Spleen (tissue), 11 donors: Measurements from ENCODE around the gene BRCA2. TPM values are rescaled to one million over a fixed set of nuclear protein-coding genes. Genes with fewer than 3 reads are reported as not detected.

Experiments
- DNase-seq: peaks from one replicate; pipeline ENCODE4 v3.0.0-alpha.2; 2020
- H3K27ac ChIP-seq, 8 donors: fragments of 200-600 bp; sonication (generic) in 7 of 8; 1 replicate in 4 of 8; 2 replicates in 4 of 8; pipeline versions ENCODE4 v1.5.0 to v1.8.0; 2016 to 2021; ENCODE audit warnings: inconsistent platforms in 4 of 8, mild to moderate bottlenecking in 4 of 8, moderate library complexity in 1 of 8
- H3K27me3 ChIP-seq, 7 donors: fragments of 200-600 bp; sonication (generic) in 6 of 7; replicated peaks in 1 of 7; 1 replicate in 4 of 7; 2 replicates in 3 of 7; pipeline versions ENCODE4 v1.5.0 to v1.8.0; 2016 to 2021; ENCODE audit warnings: inconsistent platforms in 3 of 7, mild to moderate bottlenecking in 1 of 7
- H3K36me3 ChIP-seq, 6 donors: fragments of 200-600 bp; sonication (generic) in 5 of 6; 1 replicate in 4 of 6; 2 replicates in 2 of 6; pipeline versions ENCODE4 v1.5.0 to v1.8.0; 2016 to 2021; ENCODE audit warnings: inconsistent platforms in 2 of 6
- H3K4me1 ChIP-seq, 6 donors: fragments of 200-600 bp; sonication (generic) in 5 of 6; 1 replicate in 3 of 6; 2 replicates in 3 of 6; pipeline versions ENCODE4 v1.5.0 to v1.8.0; 2016 to 2021; ENCODE audit warnings: inconsistent platforms in 3 of 6
- H3K4me3 ChIP-seq, 8 donors: fragments of 200-600 bp; sonication (generic) in 7 of 8; 1 replicate in 4 of 8; 2 replicates in 4 of 8; pipeline versions ENCODE4 v1.5.0 to v1.8.0; 2016 to 2021; ENCODE audit warnings: inconsistent platforms in 4 of 8, mild to moderate bottlenecking in 4 of 8, moderate library complexity in 2 of 8
- H3K9me3 ChIP-seq, 8 donors: fragments of 200-600 bp; sonication (generic) in 7 of 8; 1 replicate in 4 of 8; 2 replicates in 4 of 8; pipeline versions ENCODE4 v1.5.0 to v1.8.0; 2016 to 2021; ENCODE audit warnings: inconsistent platforms in 4 of 8
- CTCF ChIP-seq, 11 experiments: fragments of 200-600 bp in 7 of 11; fragments of 450-650 bp in 4 of 11; sonication (generic) in 4 of 11; IDR thresholded peaks in 8 of 11; conservative IDR thresholded peaks in 3 of 11; 1 replicate in 7 of 11; 2 replicates in 4 of 11; pipeline versions ENCODE4 v1.4.0 to v1.8.0; 2016 to 2021; ENCODE audit warnings: antibody characterized with exemption in 11 of 11, inconsistent platforms in 4 of 11, mild to moderate bottlenecking in 1 of 11
- POLR2A ChIP-seq, 3 donors: fragments of 450-650 bp; IDR thresholded peaks; one replicate each; pipeline ENCODE4 v1.5.1; 2017; ENCODE audit warnings: antibody characterized with exemption in 3 of 3, mild to moderate bottlenecking in 1 of 3
- POLR2AphosphoS5 ChIP-seq, 3 donors: sonication (generic); formaldehyde crosslinking; IDR thresholded peaks; one replicate each; pipeline ENCODE4 v1.5.1; 2017; ENCODE audit warnings: antibody characterized with exemption in 3 of 3
- WGBS, 5 donors: extraction: QIAGEN DNeasy Blood & Tissue Kit in 3 of 5; methylation state at CpG; one replicate each; pipeline versions ENCODE4 v1.1.5 to v1.1.7; 2013 to 2018; 5-methylcytosine and 5-hydroxymethylcytosine counted together
- intact Hi-C: fragments of 100-400 bp; cut with DNase I; formaldehyde crosslinking; loops from one replicate; pipeline ENCODE4 v1.15.0; 2023; ENCODE audit warnings: low total_unique reads
- polyA plus RNA-seq, 3 donors: library from polyadenylated mRNA; stranded (reverse); fragments of 200-250 nt; gene quantifications; one replicate each; pipeline ENCODE4 v1.2.1, GENCODE V29; 2013
- total RNA-seq, 7 donors: library from RNA; depleted of rRNA in 3 of 7; stranded (reverse); fragments of >200 nt in 3 of 7; fragmentation: NEBNext Ultra II Directional in 4 of 7; extraction: Animal tissue kit (Norgen Biotek cat#: 25700) in 4 of 7; gene quantifications; one replicate each; pipeline versions ENCODE4 v1.1.0 to v1.2.1, GENCODE V29; 2016 to 2021
- donor health status: healthy with polysubstance abuse.
- donor health status: DM: no; HTN: no; CAD: no; lungs with moderate emphysema.
- donor health status: DM: no; HTN: no; CAD: no.
- donor health status: Bipolar disorder and iron deficiency.
- donor health status: healthy.
- donor health status: DM: no; HTN: no; CAD: no.
- donor health status: DM: yes; HTN: yes; CAD: no.

Gene BRCA2
- total and polyA plus RNA-seq, 10 donors = 0.35 to 11.2 (median 6.1) TPM

GRCh38 chr13:32426191-32426989 lies 111.1 kb downstream of the BRCA2 start:
- 15 to 29% (median 20%) methylated on average over 19 of the region's 19 CpGs for WGBS, 5 donors
- Histone ChIP-seq H3K27ac (peak overlapping the region; percentile 94 to 98 (median 98)), H3K27me3 (no peaks in the 10 kb centered on the region), H3K9me3 (no peaks in the 10 kb centered on the region), H3K4me3 (peak overlapping the region; percentile 68 to 89 (median 81)), H3K4me1 (peaks cover 14 to 74% (median 41%) of the 10 kb centered on the region in 6 donors), H3K36me3 (peaks cover 0 to 16% (median 0%) of the 10 kb centered on the region in 6 donors)
- TF ChIP-seq POLR2AphosphoS5 (IDR thresholded peaks at IDR 0.05) = peak in 2 of 3 donors; percentile 45 to 52
- no peak for TF ChIP-seq CTCF (IDR thresholded peaks at IDR 0.05 in 8 of 11, conservative IDR thresholded peaks at IDR 0.05 in 3 of 11)
- TF ChIP-seq POLR2A (IDR thresholded peaks at IDR 0.05) = peak in 1 of 3 donors; percentile 47
- DNase-seq = peak; percentile 77
- intact Hi-C loops = no loop called here

- intact Hi-C loops = no loop called here
- peak overlapping the region; percentile 68 to 89 (median 81) for H3K4me3 ChIP-seq
- no peak for TF ChIP-seq CTCF (IDR thresholded peaks at IDR 0.05 in 8 of 11, conservative IDR thresholded peaks at IDR 0.05 in 3 of 11)
- peak in 2 of 3 donors; percentile 45 to 72 for TF ChIP-seq POLR2AphosphoS5 (IDR thresholded peaks at IDR 0.05)
- TF ChIP-seq POLR2A (IDR thresholded peaks at IDR 0.05) = no peak
- H3K27ac ChIP-seq = peak overlapping the region; percentile 94 to 98 (median 98)
- peaks cover 14 to 73% (median 41%) of the 10 kb centered on the region in 6 donors for H3K4me1 ChIP-seq
- no peaks in the 10 kb centered on the region for H3K9me3 ChIP-seq
- peak; percentile 91 for DNase-seq
- 1 to 2% (median 1%) methylated on average over 26 to 90 of the region's 90 CpGs for WGBS, 5 donors
- H3K27me3 ChIP-seq = no peaks in the 10 kb centered on the region
- peaks cover 0 to 18% (median 0%) of the 10 kb centered on the region in 6 donors for H3K36me3 ChIP-seq
Measured at GRCh38 chr13:32426990-32427851, 111.9 kb downstream of the BRCA2 start.

GRCh38 chr13:32427852-32428580 lies 112.7 kb downstream of the BRCA2 start, which contains the start of gene N4BP2L1:
Gene N4BP2L1 (minus strand): TSS chr13:32428130. CDS start chr13:32428082, 48 bp downstream.
- TF ChIP-seq POLR2AphosphoS5 (IDR thresholded peaks at IDR 0.05) (peak; percentile 93 to 99 (median 96)), POLR2A (IDR thresholded peaks at IDR 0.05) (peak; percentile 38 to 96 (median 84)), CTCF (IDR thresholded peaks at IDR 0.05 in 8 of 11, conservative IDR thresholded peaks at IDR 0.05 in 3 of 11) (no peak)
- WGBS, 5 donors = 0 to 1% (median 0%) methylated on average over 21 to 40 of the region's 40 CpGs
- Histone ChIP-seq H3K36me3 (peaks cover 0 to 20% (median 0%) of the 10 kb centered on the region in 6 donors), H3K27ac (peak within 1 kb of the TSS; percentile 94 to 98 (median 98)), H3K9me3 (no peaks in the 10 kb centered on the region), H3K4me3 (peak within 1 kb of the TSS; percentile 68 to 89 (median 81)), H3K27me3 (no peaks in the 10 kb centered on the region), H3K4me1 (peaks cover 14 to 65% (median 41%) of the 10 kb centered on the region in 6 donors)
- intact Hi-C loops = no loop called here
- peak; percentile 94 for DNase-seq
